Karpas-422 (cell line): ENCODE results near the gene INPP5E. TPM values are rescaled to one million over a fixed set of nuclear protein-coding genes. Genes with fewer than 3 reads are reported as not detected.

Experiments
- DNase-seq: peaks from one replicate; pipeline ENCODE4 v3.0.0-alpha.2; 2015
- H2AFZ ChIP-seq: fragments of 200-600 bp; sonication (generic); 2 replicates; pipeline ENCODE4 v1.6.1; 2014; ENCODE audit warnings: antibody characterized with exemption, low read length, mixed read lengths
- H3K27ac ChIP-seq: fragments of 200-600 bp; sonication (generic); 2 replicates; pipeline ENCODE4 v1.5.1; 2014; ENCODE audit warnings: mild to moderate bottlenecking, low read length, moderate library complexity
- H3K27me3 ChIP-seq: fragments of 200-600 bp; sonication (generic); 2 replicates; pipeline ENCODE4 v1.6.1; 2014; ENCODE audit warnings: low read length, mixed read lengths
- H3K36me3 ChIP-seq: fragments of 200-600 bp; sonication (generic); 2 replicates; pipeline ENCODE4 v1.6.1; 2014; ENCODE audit warnings: low read length, mixed read lengths; ENCODE audit not compliant: insufficient read depth
- H3K4me1 ChIP-seq: fragments of 200-600 bp; sonication (generic); 2 replicates; pipeline ENCODE4 v1.6.1; 2014; ENCODE audit warnings: mild to moderate bottlenecking, low read length, mixed read lengths
- H3K4me2 ChIP-seq: fragments of 200-600 bp; sonication (generic); 2 replicates; pipeline ENCODE4 v1.6.1; 2014; ENCODE audit warnings: low read length, low read depth, mild to moderate bottlenecking; ENCODE audit not compliant: poor library complexity, severe bottlenecking
- H3K4me3 ChIP-seq: fragments of 200-600 bp; sonication (generic); 2 replicates; pipeline ENCODE4 v1.5.1; 2014; ENCODE audit warnings: mild to moderate bottlenecking, antibody characterized with exemption, low read length, mixed read lengths
- H3K79me2 ChIP-seq: fragments of 200-600 bp; sonication (generic); 2 replicates; pipeline ENCODE4 v1.6.1; 2014; ENCODE audit warnings: mild to moderate bottlenecking, low read length, mixed read lengths
- H3K9ac ChIP-seq: fragments of 200-600 bp; sonication (generic); 2 replicates; pipeline ENCODE4 v1.6.0; 2014; ENCODE audit warnings: low read length
- H3K9me2 ChIP-seq: fragments of 200-600 bp; sonication (generic), shearing (Covaris generic); replicated peaks from 2 replicates; pipeline ENCODE4 v1.6.0; 2014; ENCODE audit warnings: mild to moderate bottlenecking, low read length, moderate library complexity; ENCODE audit not compliant: insufficient read depth
- H3K9me3 ChIP-seq: fragments of 300-700, 200-600 bp; sonication (generic); 2 replicates; pipeline ENCODE4 v1.6.1; 2014; ENCODE audit warnings: low read length, mixed read lengths
- H4K20me1 ChIP-seq: fragments of 200-600 bp; sonication (generic); 2 replicates; pipeline ENCODE4 v1.6.1; 2014; ENCODE audit warnings: mild to moderate bottlenecking, antibody characterized with exemption, low read length, low read depth; ENCODE audit not compliant: insufficient read depth
- total RNA-seq: library from RNA; depleted of rRNA; stranded (reverse); fragments of >200 nt; shearing (Covaris generic); gene quantifications from 2 replicates; pipeline ENCODE4 v1.2.3, GENCODE V29; 2014; ENCODE audit warnings: low replicate concordance

The INPP5E gene
- total RNA-seq, 1 experiment from 2014 or later = 8.0 TPM

GRCh38 chr9:136447173-136447778 lies 7.6 kb upstream of the INPP5E start:
- Histone ChIP-seq H3K9me2 (no peaks in the 10 kb centered on the region), H3K36me3 (peaks cover 5% of the 10 kb centered on the region; the same call in 1 of the 2 replicates), H3K9ac (no peak overlapping the region), H3K9me3 (no peaks in the 10 kb centered on the region), H3K4me2 (no peak overlapping the region), H3K4me3 (no peak overlapping the region), H3K79me2 (no peaks in the 10 kb centered on the region), H3K27me3 (no peaks in the 10 kb centered on the region), H3K4me1 (peaks cover 15% of the 10 kb centered on the region), H3K27ac (0 out of 2 replicates have a peak overlapping the region, but pooled peaks have one; percentile 34), H2AFZ (no peak overlapping the region), H4K20me1 (peaks cover 4% of the 10 kb centered on the region; the same call in 1 of the 2 replicates)
- no peak for DNase-seq

GRCh38 chr9:136445799-136446198 lies 6.2 kb upstream of the INPP5E start:
- Histone ChIP-seq H2AFZ (no peak overlapping the region), H3K9me3 (no peaks in the 10 kb centered on the region), H3K4me3 (no peak overlapping the region), H3K36me3 (peaks cover 3% of the 10 kb centered on the region; the same call in 1 of the 2 replicates), H3K79me2 (no peaks in the 10 kb centered on the region), H3K4me2 (no peak overlapping the region), H4K20me1 (peaks cover 4% of the 10 kb centered on the region; the same call in 1 of the 2 replicates), H3K4me1 (peaks cover 15% of the 10 kb centered on the region), H3K9ac (no peak overlapping the region), H3K27ac (no peak overlapping the region), H3K9me2 (no peaks in the 10 kb centered on the region), H3K27me3 (no peaks in the 10 kb centered on the region)
- DNase-seq = no peak

GRCh38 chr9:136444102-136444501 lies 4.5 kb upstream of the INPP5E start:
- Histone ChIP-seq H3K4me2 (no peak overlapping the region), H3K27ac (no peak overlapping the region), H4K20me1 (peaks cover 7% of the 10 kb centered on the region; the same call in 1 of the 2 replicates), H3K9me2 (no peaks in the 10 kb centered on the region), H3K9me3 (no peaks in the 10 kb centered on the region), H3K4me3 (no peak overlapping the region), H3K79me2 (peaks cover 1% of the 10 kb centered on the region; the same call in 1 of the 2 replicates), H2AFZ (no peak overlapping the region), H3K36me3 (peaks cover 3% of the 10 kb centered on the region; the same call in 1 of the 2 replicates), H3K9ac (no peak overlapping the region), H3K27me3 (no peaks in the 10 kb centered on the region), H3K4me1 (peaks cover 20% of the 10 kb centered on the region)
- no peak for DNase-seq

GRCh38 chr9:136443687-136444086 lies 4.0 kb upstream of the INPP5E start:
- Histone ChIP-seq H3K4me2 (no peak overlapping the region), H2AFZ (no peak overlapping the region), H3K9me2 (no peaks in the 10 kb centered on the region), H3K4me1 (peaks cover 20% of the 10 kb centered on the region), H4K20me1 (peaks cover 7% of the 10 kb centered on the region; the same call in 1 of the 2 replicates), H3K36me3 (peaks cover 3% of the 10 kb centered on the region; the same call in 1 of the 2 replicates), H3K27ac (no peak overlapping the region), H3K9ac (no peak overlapping the region), H3K4me3 (no peak overlapping the region), H3K79me2 (peaks cover 5% of the 10 kb centered on the region), H3K9me3 (no peaks in the 10 kb centered on the region), H3K27me3 (no peaks in the 10 kb centered on the region)
- no peak for DNase-seq

- Histone ChIP-seq H3K9me2 (no peaks in the 10 kb centered on the region), H3K79me2 (peaks cover 11% of the 10 kb centered on the region), H4K20me1 (peaks cover 13% of the 10 kb centered on the region; the same call in 1 of the 2 replicates), H3K9me3 (no peaks in the 10 kb centered on the region), H3K27me3 (no peaks in the 10 kb centered on the region), H3K4me3 (no peak overlapping the region), H3K9ac (no peak overlapping the region), H3K4me1 (peaks cover 25% of the 10 kb centered on the region), H3K4me2 (no peak overlapping the region), H3K36me3 (peaks cover 3% of the 10 kb centered on the region; the same call in 1 of the 2 replicates), H2AFZ (no peak overlapping the region), H3K27ac (no peak overlapping the region)
- DNase-seq = no peak
These were observed 3.4 kb upstream of the INPP5E start for GRCh38 chr9:136443087-136443486.

GRCh38 chr9:136442265-136442664 lies 2.6 kb upstream of the INPP5E start:
- Histone ChIP-seq H3K27ac (no peak overlapping the region), H3K9ac (no peak overlapping the region), H3K4me1 (peaks cover 27% of the 10 kb centered on the region), H3K4me2 (no peak overlapping the region), H3K36me3 (peaks cover 2% of the 10 kb centered on the region; the same call in 1 of the 2 replicates), H2AFZ (no peak overlapping the region), H3K9me2 (no peaks in the 10 kb centered on the region), H3K79me2 (peaks cover 20% of the 10 kb centered on the region), H4K20me1 (peaks cover 20% of the 10 kb centered on the region), H3K27me3 (no peaks in the 10 kb centered on the region), H3K9me3 (no peaks in the 10 kb centered on the region), H3K4me3 (no peak overlapping the region)
- DNase-seq = no peak

- no peaks in the 10 kb centered on the region for H3K27me3 ChIP-seq
- DNase-seq = no peak
- no peak overlapping the region for H3K27ac ChIP-seq
- H3K36me3 ChIP-seq = no peaks in the 10 kb centered on the region
- peaks cover 22% of the 10 kb centered on the region for H4K20me1 ChIP-seq
- no peaks in the 10 kb centered on the region for H3K9me2 ChIP-seq
- H3K9ac ChIP-seq = no peak overlapping the region
- no peaks in the 10 kb centered on the region for H3K9me3 ChIP-seq
- peaks cover 27% of the 10 kb centered on the region for H3K4me1 ChIP-seq
- H3K4me3 ChIP-seq = no peak overlapping the region
- H3K79me2 ChIP-seq = peaks cover 25% of the 10 kb centered on the region
- H2AFZ ChIP-seq = no peak overlapping the region
- H3K4me2 ChIP-seq = no peak overlapping the region
These were observed 2.1 kb upstream of the INPP5E start for GRCh38 chr9:136441681-136442245.

- no peaks in the 10 kb centered on the region for H3K27me3 ChIP-seq
- H3K9ac ChIP-seq = no peak overlapping the region
- H3K79me2 ChIP-seq = peaks cover 30% of the 10 kb centered on the region
- H3K36me3 ChIP-seq = no peaks in the 10 kb centered on the region
- no peak for DNase-seq
- H3K27ac ChIP-seq = no peak overlapping the region
- H4K20me1 ChIP-seq = peaks cover 26% of the 10 kb centered on the region
- H3K4me2 ChIP-seq = no peak overlapping the region
- no peak overlapping the region for H2AFZ ChIP-seq
- peaks cover 24% of the 10 kb centered on the region for H3K4me1 ChIP-seq
- no peak overlapping the region for H3K4me3 ChIP-seq
- H3K9me3 ChIP-seq = no peaks in the 10 kb centered on the region
- no peaks in the 10 kb centered on the region for H3K9me2 ChIP-seq
These were observed 1.6 kb upstream of the INPP5E start for GRCh38 chr9:136441191-136441680.
